GM23338 (cell line): ENCODE data around the gene PHF1. TPM values are rescaled to one million over a fixed set of nuclear protein-coding genes. Genes with fewer than 3 reads are reported as not detected.

Experiments used
- ATAC-seq: fragments of 200-7000 bp; cut with Tn5 transposase; 3 replicates; pipeline ENCODE4 v1.9.1; 2020
- DNase-seq: peaks from one replicate; pipeline ENCODE4 v3.0.0-alpha.2; 2015; ENCODE audit warnings: low spot score
- H2AFZ ChIP-seq: fragments of 200-600 bp; sonication (generic); 2 replicates; pipeline ENCODE4 v1.8.0; 2016; ENCODE audit warnings: antibody characterized with exemption, mild to moderate bottlenecking, moderate library complexity
- H3F3A ChIP-seq: fragments of 200-600 bp; sonication (generic); replicated peaks from 2 replicates; pipeline ENCODE4 v1.8.0; 2017; ENCODE audit warnings: antibody characterized with exemption, mixed run types, low read depth
- H3K27ac ChIP-seq: fragments of 200-600 bp; sonication (generic); 2 replicates; pipeline ENCODE4 v1.6.1; 2016; ENCODE audit warnings: low read depth
- H3K27me3 ChIP-seq: fragments of 200-600 bp; sonication (generic); 2 replicates; pipeline ENCODE4 v1.8.0; 2016; ENCODE audit warnings: mild to moderate bottlenecking, mixed run types, moderate library complexity; ENCODE audit not compliant: insufficient read depth
- H3K36me3 ChIP-seq: fragments of 200-600 bp; sonication (generic); 2 replicates; pipeline ENCODE4 v1.8.0; 2016; ENCODE audit warnings: mild to moderate bottlenecking; ENCODE audit not compliant: insufficient read depth
- H3K4me1 ChIP-seq: fragments of 200-600 bp; sonication (generic); 2 replicates; pipeline ENCODE4 v1.8.0; 2016; ENCODE audit warnings: mild to moderate bottlenecking, moderate library complexity; ENCODE audit not compliant: insufficient read depth
- H3K4me2 ChIP-seq: fragments of 200-600 bp; sonication (generic); 2 replicates; pipeline ENCODE4 v1.7.1; 2017; ENCODE audit warnings: mixed run types
- H3K4me3 ChIP-seq: fragments of 200-600 bp; sonication (generic); 2 replicates; pipeline ENCODE4 v1.6.1; 2016; ENCODE audit warnings: mixed run types
- H3K79me2 ChIP-seq: fragments of 200-600 bp; sonication (generic); replicated peaks from 2 replicates; pipeline ENCODE4 v1.8.0; 2017; ENCODE audit warnings: mild to moderate bottlenecking; ENCODE audit not compliant: insufficient read depth
- H3K9me2 ChIP-seq: fragments of 200-600 bp; sonication (generic); 2 replicates; pipeline ENCODE4 v1.8.0; 2017; ENCODE audit not compliant: insufficient read depth
- H4K20me1 ChIP-seq: fragments of 200-600 bp; sonication (generic); replicated peaks from 2 replicates; pipeline ENCODE4 v1.8.0; 2017; ENCODE audit warnings: mild to moderate bottlenecking; ENCODE audit not compliant: insufficient read depth
- H3K27ac Mint-ChIP-seq: 2 replicates; pipeline ENCODE4 v1.8.0; 2020; ENCODE audit warnings: inconsistent platforms, mild to moderate bottlenecking, moderate library complexity, mixed read lengths
- H3K27me3 Mint-ChIP-seq: 3 replicates; pipeline ENCODE4 v1.8.0; 2022; ENCODE audit warnings: low read depth, mild to moderate bottlenecking, moderate library complexity, mixed read lengths, inconsistent platforms; ENCODE audit not compliant: insufficient read depth, poor library complexity
- H3K36me3 Mint-ChIP-seq: 3 replicates; pipeline ENCODE4 v1.8.0; 2021; ENCODE audit warnings: low read depth, mild to moderate bottlenecking, inconsistent platforms, moderate library complexity, mixed read lengths
- H3K4me1 Mint-ChIP-seq: 3 replicates; pipeline ENCODE4 v1.8.0; 2020; ENCODE audit warnings: mild to moderate bottlenecking, inconsistent platforms, mixed read lengths
- H3K4me3 Mint-ChIP-seq: 3 replicates; pipeline ENCODE4 v1.8.0; 2021; ENCODE audit warnings: moderate library complexity, mild to moderate bottlenecking, inconsistent platforms, mixed read lengths
- H3K9me3 Mint-ChIP-seq: 3 replicates; pipeline ENCODE4 v1.8.0; 2020; ENCODE audit warnings: moderate library complexity, mild to moderate bottlenecking, inconsistent platforms, mixed read lengths
- CREB1 ChIP-seq: fragments of 250-450 bp; sonication (Bioruptor Pico); IDR thresholded peaks from 2 replicates; pipeline ENCODE4 v1.5.0; 2020; ENCODE audit warnings: low read depth, mild to moderate bottlenecking, moderate library complexity
- CTCF ChIP-seq, 2 experiments: fragments of 200-600 bp in 1 of 2; sonication (generic) in 1 of 2; conservative IDR thresholded peaks; 2 replicates each; pipeline versions ENCODE4 v1.5.1 to v1.6.1; 2016 to 2017; ENCODE audit warnings: antibody characterized with exemption in 2 of 2, low read depth in 2 of 2, mild to moderate bottlenecking in 2 of 2, moderate library complexity in 1 of 2
- EZH2 ChIP-seq: fragments of 200-600 bp; sonication (generic); IDR thresholded peaks from one replicate; pipeline ENCODE4 v1.8.0; 2017; ENCODE audit warnings: antibody characterized with exemption, mild to moderate bottlenecking, low read depth; ENCODE audit not compliant: unreplicated experiment
- EZH2phosphoT487 ChIP-seq: fragments of 200-600 bp; sonication (generic); IDR thresholded peaks from one replicate; pipeline ENCODE4 v1.8.1; 2018; ENCODE audit warnings: antibody characterized with exemption; ENCODE audit not compliant: unreplicated experiment
- JUNB ChIP-seq: IDR thresholded peaks from one replicate; pipeline ENCODE4 v1.6.1; 2016; ENCODE audit warnings: antibody characterized with exemption; ENCODE audit not compliant: unreplicated experiment
- NANOG ChIP-seq: IDR thresholded peaks from 2 replicates; pipeline ENCODE4 v1.6.1; 2016; ENCODE audit warnings: antibody characterized with exemption, borderline replicate concordance
- POLR2AphosphoS5 ChIP-seq: IDR thresholded peaks from 2 replicates; pipeline ENCODE4 v1.6.1; 2016; ENCODE audit warnings: antibody characterized with exemption, low read depth
- STAT1 ChIP-seq: IDR thresholded peaks from one replicate; pipeline ENCODE4 v1.6.1; 2016; ENCODE audit warnings: antibody characterized with exemption; ENCODE audit not compliant: unreplicated experiment
- ZNF114 ChIP-seq: fragments of 250-450 bp; sonication (Bioruptor Pico); IDR thresholded peaks from 2 replicates; pipeline ENCODE4 v1.5.0; 2020; ENCODE audit warnings: mild to moderate bottlenecking, moderate library complexity
- ZNF462 ChIP-seq: fragments of 250-450 bp; sonication (Bioruptor Pico); IDR thresholded peaks from 2 replicates; pipeline ENCODE4 v1.5.0; 2020; ENCODE audit warnings: mild to moderate bottlenecking, moderate library complexity
- polyA plus RNA-seq: library from polyadenylated mRNA; unstranded; fragments of >200 nt; fragmentation: Nextera tagmentation; extraction: Ambion mirVana; gene quantifications from 2 replicates; pipeline ENCODE4 v1.2.1, GENCODE V29; 2016
- total RNA-seq: library from RNA; depleted of rRNA; stranded (reverse); fragments of >200 nt; shearing (Covaris generic); gene quantifications from 2 replicates; pipeline ENCODE4 v1.2.3, GENCODE V29; 2014

The PHF1 gene
- total and polyA plus RNA-seq, 2 experiments from 2014 or later: 29.4 to 46.7 TPM

- peak overlapping the region; percentile 91 for H3K4me3 Mint-ChIP-seq
- peak; percentile 11 for ATAC-seq
Observed at GRCh38 chr6:33391922-33392594, 18.8 kb upstream of the PHF1 start.

More at GRCh38 chr6:33391922-33392594, 18.8 kb upstream of the PHF1 start:
- H3K4me1 Mint-ChIP-seq: peaks cover 28% of the 10 kb centered on the region
- H3K36me3 ChIP-seq: no peaks in the 10 kb centered on the region
- peaks cover 53% of the 10 kb centered on the region for H3K79me2 ChIP-seq
- no peaks in the 10 kb centered on the region for H3K27me3 ChIP-seq
- peaks cover 41% of the 10 kb centered on the region for H4K20me1 ChIP-seq
- peak overlapping the region; percentile 94 for H3K4me2 ChIP-seq
- peaks cover 8% of the 10 kb centered on the region for H3K4me1 ChIP-seq
- peak overlapping the region; percentile 92 for H3K4me3 ChIP-seq
- peaks cover 5% of the 10 kb centered on the region; the same call in 1 of the 2 replicates for H3F3A ChIP-seq
- H3K27ac Mint-ChIP-seq: peak overlapping the region; percentile 94
- H3K36me3 Mint-ChIP-seq: peaks cover 4% of the 10 kb centered on the region; the same call in 2 of the 3 replicates
- H3K27me3 Mint-ChIP-seq: peaks cover 5% of the 10 kb centered on the region
- H2AFZ ChIP-seq: peak overlapping the region; percentile 64; the same call in 1 of the 2 replicates
- TF ChIP-seq ZNF114 (CRISPR knock-in tag) (no peak), JUNB (no peak), NANOG (no peak), STAT1 (no peak), POLR2AphosphoS5 (no peak), CREB1 (CRISPR knock-in tag) (no peak), EZH2 (no peak), EZH2phosphoT487 (no peak), ZNF462 (CRISPR knock-in tag) (no peak), CTCF (conservative IDR thresholded peaks at IDR 0.05; ENCODE audit: low read depth in 2 of 2) (no peak)
- no peaks in the 10 kb centered on the region for H3K9me2 ChIP-seq
- H3K27ac ChIP-seq: peak overlapping the region; percentile 72
- no peaks in the 10 kb centered on the region; the same call in 2 of the 3 replicates for H3K9me3 Mint-ChIP-seq
- peak; percentile 21 for DNase-seq
